HCT116 (cell line): ENCODE data around the gene TGFBR3.

Experiments
- CTCF ChIP-seq, 3 experiments: fragments of 200-600 bp in 1 of 3; sonication (generic) in 1 of 3; IDR thresholded peaks in 2 of 3; conservative IDR thresholded peaks in 1 of 3; 2 replicates each; pipeline ENCODE4 v1.5.1; 2012 to 2017; ENCODE audit warnings: low read depth in 2 of 3, low read length in 2 of 3, antibody characterized with exemption in 1 of 3, borderline replicate concordance in 1 of 3, control low read depth in 1 of 3, mild to moderate bottlenecking in 1 of 3, mixed read lengths in 1 of 3, mixed run types in 1 of 3, moderate library complexity in 1 of 3; ENCODE audit not compliant: insufficient read depth in 1 of 3
- EZH2phosphoT487 ChIP-seq: fragments of 200-600 bp; IDR thresholded peaks from 2 replicates; pipeline ENCODE4 v1.6.1; 2018; ENCODE audit warnings: antibody characterized with exemption, borderline replicate concordance
- POLR2A ChIP-seq: IDR thresholded peaks from 2 replicates; pipeline ENCODE4 v1.7.0; 2011; ENCODE audit warnings: borderline replicate concordance; ENCODE audit not compliant: insufficient read depth, insufficient read length; ENCODE audit errors: extremely low read depth
- POLR2AphosphoS5 ChIP-seq: IDR thresholded peaks from 2 replicates; pipeline ENCODE4 v1.6.1; 2011; ENCODE audit warnings: mild to moderate bottlenecking, low read depth, low read length, moderate library complexity
- SIN3A ChIP-seq: IDR thresholded peaks from 2 replicates; pipeline ENCODE4 v1.6.1; 2012; ENCODE audit warnings: low read depth
- TF ChIP-seq, protein P1 (sequence below): IDR thresholded peaks from 2 replicates; pipeline ENCODE4 v1.6.1; 2011; ENCODE audit warnings: mild to moderate bottlenecking, low read length, moderate library complexity; ENCODE audit not compliant: insufficient replicate concordance; ENCODE audit errors: extremely low read depth

DNA sequence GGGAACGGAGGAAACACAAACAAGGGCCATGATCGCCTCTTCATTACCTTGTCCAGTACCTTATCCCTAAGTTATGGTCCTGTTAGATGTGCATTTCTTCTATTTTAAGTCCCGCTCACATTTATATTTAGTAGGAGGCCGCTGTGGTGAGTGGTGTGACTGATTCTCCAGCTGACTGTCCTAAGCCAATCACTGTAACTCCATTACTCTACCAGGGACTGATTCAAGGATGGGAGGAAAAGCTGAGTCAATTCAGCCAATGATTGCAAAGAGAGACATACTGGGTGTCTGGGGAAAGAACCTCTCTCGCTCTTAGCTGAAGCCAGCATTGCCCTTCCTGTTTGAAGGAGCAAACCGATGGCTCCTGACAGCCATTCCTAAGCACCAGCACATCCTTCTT is 59.7 kb downstream of the TGFBR3 start:
- TF ChIP-seq CTCF (IDR thresholded peaks at IDR 0.05 in 2 of 3, conservative IDR thresholded peaks at IDR 0.05 in 1 of 3; ENCODE audit: borderline replicate concordance in 1 of 3, insufficient read depth in 1 of 3, low read depth in 2 of 3, low read length in 2 of 3) (no peak), EZH2phosphoT487 (no peak), POLR2A (no peak), POLR2AphosphoS5 (no peak), SIN3A (no peak)
- TF ChIP-seq, protein P1, sequence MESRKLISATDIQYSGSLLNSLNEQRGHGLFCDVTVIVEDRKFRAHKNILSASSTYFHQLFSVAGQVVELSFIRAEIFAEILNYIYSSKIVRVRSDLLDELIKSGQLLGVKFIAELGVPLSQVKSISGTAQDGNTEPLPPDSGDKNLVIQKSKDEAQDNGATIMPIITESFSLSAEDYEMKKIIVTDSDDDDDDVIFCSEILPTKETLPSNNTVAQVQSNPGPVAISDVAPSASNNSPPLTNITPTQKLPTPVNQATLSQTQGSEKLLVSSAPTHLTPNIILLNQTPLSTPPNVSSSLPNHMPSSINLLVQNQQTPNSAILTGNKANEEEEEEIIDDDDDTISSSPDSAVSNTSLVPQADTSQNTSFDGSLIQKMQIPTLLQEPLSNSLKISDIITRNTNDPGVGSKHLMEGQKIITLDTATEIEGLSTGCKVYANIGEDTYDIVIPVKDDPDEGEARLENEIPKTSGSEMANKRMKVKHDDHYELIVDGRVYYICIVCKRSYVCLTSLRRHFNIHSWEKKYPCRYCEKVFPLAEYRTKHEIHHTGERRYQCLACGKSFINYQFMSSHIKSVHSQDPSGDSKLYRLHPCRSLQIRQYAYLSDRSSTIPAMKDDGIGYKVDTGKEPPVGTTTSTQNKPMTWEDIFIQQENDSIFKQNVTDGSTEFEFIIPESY = no peak
